IMR-90 (cell line): ENCODE data around the gene PIGU. TPM values are rescaled to one million over a fixed set of nuclear protein-coding genes. Genes with fewer than 3 reads are reported as not detected.

ENCODE experiments used
- ATAC-seq: fragments of 200-7000 bp; cut with Tn5 transposase; 2 replicates; pipeline ENCODE4 v1.9.1; 2020; ENCODE audit warnings: low read depth, mild to moderate bottlenecking, moderate library complexity
- BruUV-seq: library from RNA; stranded (reverse); fragments of 400-500 nt; replicated peaks from 2 replicates; lab custom pipeline; 2021; lab: Mats Ljungman, UMichigan
- CTCF ChIA-PET: fragments of 300-600 bp; formaldehyde crosslinking; extraction: SDS; loops from one replicate; lab custom pipeline; 2021; ENCODE audit warnings: antibody characterized with exemption; lab: Yijun Ruan, JAX
- POLR2A ChIA-PET: fragments of 300-600 bp; sonication (Branson Sonifier 250); formaldehyde crosslinking; loops from one replicate; lab custom pipeline; 2022; ENCODE audit warnings: antibody characterized with exemption; ENCODE audit not compliant: unreplicated experiment; lab: Charles Lee
- DNase-seq: peaks from one replicate; pipeline ENCODE4 v3.0.0; 2013
- H2AFZ ChIP-seq: replicated peaks from 2 replicates; pipeline ENCODE3; 2013; ENCODE audit warnings: low read length, mild to moderate bottlenecking; ENCODE audit not compliant: poor library complexity
- H2AK5ac ChIP-seq: 2 replicates; pipeline ENCODE4 v1.6.1; 2013; ENCODE audit warnings: low read depth, low read length, inconsistent platforms
- H2AK9ac ChIP-seq: replicated peaks from 2 replicates; pipeline ENCODE3; 2013; ENCODE audit warnings: mild to moderate bottlenecking, low read depth, low read length, moderate library complexity; ENCODE audit not compliant: poor library complexity
- H2BK120ac ChIP-seq: 2 replicates; pipeline ENCODE4 v1.6.1; 2013; ENCODE audit warnings: low read depth, low read length, inconsistent platforms
- H2BK15ac ChIP-seq: 3 replicates; pipeline ENCODE4 v1.6.1; 2013; ENCODE audit warnings: low read depth, low read length, inconsistent platforms
- H2BK20ac ChIP-seq: 2 replicates; pipeline ENCODE4 v1.6.1; 2013; ENCODE audit warnings: low read depth, mild to moderate bottlenecking, inconsistent platforms, low read length, moderate library complexity
- H2BK5ac ChIP-seq: 2 replicates; pipeline ENCODE4 v1.6.1; 2013; ENCODE audit warnings: mild to moderate bottlenecking, low read depth, low read length, inconsistent platforms; ENCODE audit not compliant: poor library complexity, severe bottlenecking
- H3K14ac ChIP-seq: replicated peaks from 2 replicates; pipeline ENCODE4 v1.6.1; 2013; ENCODE audit warnings: low read depth, low read length, inconsistent platforms
- H3K18ac ChIP-seq: 2 replicates; pipeline ENCODE4 v1.6.1; 2013; ENCODE audit warnings: low read depth, low read length, control low read depth
- H3K23ac ChIP-seq: 2 replicates; pipeline ENCODE4 v1.6.1; 2013; ENCODE audit warnings: low read depth, low read length, inconsistent platforms
- H3K27ac ChIP-seq: 2 replicates; pipeline ENCODE4 v1.5.1; 2013; ENCODE audit warnings: mild to moderate bottlenecking, control low read depth, low read length; ENCODE audit not compliant: insufficient read depth
- H3K27me3 ChIP-seq: 2 replicates; pipeline ENCODE4 v1.6.1; 2013; ENCODE audit warnings: low read length; ENCODE audit not compliant: control insufficient read depth, insufficient read depth
- H3K36me3 ChIP-seq: 2 replicates; pipeline ENCODE4 v1.6.1; 2013; ENCODE audit warnings: low read length, mixed read lengths; ENCODE audit not compliant: control insufficient read depth, insufficient read depth
- H3K4ac ChIP-seq: 2 replicates; pipeline ENCODE4 v1.6.1; 2013; ENCODE audit warnings: low read depth, low read length, inconsistent platforms
- H3K4me1 ChIP-seq: 2 replicates; pipeline ENCODE4 v1.6.1; 2013; ENCODE audit warnings: low read length, mixed read lengths; ENCODE audit not compliant: control insufficient read depth, insufficient read depth
- H3K4me2 ChIP-seq: 2 replicates; pipeline ENCODE4 v1.6.1; 2013; ENCODE audit warnings: low read depth, mild to moderate bottlenecking, control low read depth, low read length, moderate library complexity
- H3K4me3 ChIP-seq: 2 replicates; pipeline ENCODE4 v1.5.1; 2013; ENCODE audit warnings: low read depth, mild to moderate bottlenecking, control low read depth, low read length, moderate library complexity; ENCODE audit not compliant: insufficient read depth
- H3K56ac ChIP-seq: 2 replicates; pipeline ENCODE4 v1.6.1; 2013; ENCODE audit warnings: low read length, inconsistent platforms; ENCODE audit not compliant: insufficient read depth; ENCODE audit errors: extremely low read depth
- H3K79me1 ChIP-seq, 2 experiments: 2 replicates each; pipeline ENCODE4 v1.6.1; 2013; ENCODE audit warnings: low read length in 2 of 2, inconsistent platforms in 1 of 2, low read depth in 1 of 2
- H3K9ac ChIP-seq: 2 replicates; pipeline ENCODE4 v1.6.1; 2013; ENCODE audit warnings: low read depth, low read length, control low read depth
- H3K9me1 ChIP-seq: 2 replicates; pipeline ENCODE4 v1.6.1; 2013; ENCODE audit warnings: low read length, inconsistent platforms; ENCODE audit not compliant: insufficient read depth
- H3K9me3 ChIP-seq: 2 replicates; pipeline ENCODE4 v1.6.1; 2013; ENCODE audit warnings: low read length; ENCODE audit not compliant: control insufficient read depth, insufficient read depth
- H4K20me1 ChIP-seq: 2 replicates; pipeline ENCODE4 v1.6.1; 2013; ENCODE audit warnings: low read length, inconsistent platforms; ENCODE audit not compliant: insufficient read depth
- H4K5ac ChIP-seq: 2 replicates; pipeline ENCODE4 v1.6.1; 2013; ENCODE audit warnings: mild to moderate bottlenecking, low read depth, low read length, control low read depth
- H4K8ac ChIP-seq, 2 experiments: 2 replicates each; pipeline ENCODE4 v1.6.1; 2013; ENCODE audit warnings: low read depth in 2 of 2, low read length in 2 of 2, control low read depth in 1 of 2, inconsistent platforms in 1 of 2
- H4K91ac ChIP-seq: 2 replicates; pipeline ENCODE4 v1.6.1; 2013; ENCODE audit warnings: low read depth, low read length, inconsistent platforms; ENCODE audit not compliant: insufficient read depth
- BHLHE40 ChIP-seq: fragments of 150-350 bp; IDR thresholded peaks from 2 replicates; pipeline ENCODE4 v1.6.1; 2016; ENCODE audit warnings: mild to moderate bottlenecking, low read depth, low read length
- CEBPB ChIP-seq: IDR thresholded peaks from 2 replicates; pipeline ENCODE4 v1.6.1; 2012; ENCODE audit warnings: low read depth, low read length, improper control_type of control experiment
- CHD1 ChIP-seq: IDR thresholded peaks from 2 replicates; pipeline ENCODE4 v1.6.1; 2012; ENCODE audit warnings: low read depth, low read length, improper control_type of control experiment
- CTCF ChIP-seq: conservative IDR thresholded peaks from 2 replicates; pipeline ENCODE4 v1.5.1; 2012; ENCODE audit warnings: mild to moderate bottlenecking, low read depth, low read length, improper control_type of control experiment
- FOS ChIP-seq: fragments of 150-350 bp; IDR thresholded peaks from 2 replicates; pipeline ENCODE4 v1.6.1; 2016; ENCODE audit warnings: low read depth, low read length
- MAFK ChIP-seq: IDR thresholded peaks from 2 replicates; pipeline ENCODE4 v1.6.1; 2012; ENCODE audit warnings: low read depth, low read length, improper control_type of control experiment
- POLR2A ChIP-seq: IDR thresholded peaks from 2 replicates; pipeline ENCODE4 v1.6.1; 2012; ENCODE audit warnings: mild to moderate bottlenecking, low read depth, low read length
- RAD21 ChIP-seq: IDR thresholded peaks from 2 replicates; pipeline ENCODE4 v1.6.1; 2012; ENCODE audit warnings: low read length, improper control_type of control experiment
- RFX5 ChIP-seq: IDR thresholded peaks from 2 replicates; pipeline ENCODE4 v1.8.0; 2012; ENCODE audit warnings: low read depth, mild to moderate bottlenecking, low read length, moderate library complexity
- SMC3 ChIP-seq: fragments of 150-350 bp; IDR thresholded peaks from 2 replicates; pipeline ENCODE4 v1.6.1; 2016; ENCODE audit warnings: low read depth, mild to moderate bottlenecking, antibody characterized with exemption, low read length, moderate library complexity
- WGBS, 2 experiments: methylation state at CpG; one replicate each; pipeline versions ENCODE4 v1.1.5 to v1.1.7; 2013; ENCODE audit warnings: missing lambda C conversion rate in 2 of 2; ENCODE audit not compliant: insufficient read length in 1 of 2; ENCODE audit errors: extremely low coverage in 2 of 2; 5-methylcytosine and 5-hydroxymethylcytosine counted together
- dilution Hi-C: fragments of 300-500 bp; cut with HindIII; formaldehyde crosslinking; loops from one replicate; pipeline ENCODE4 v1.14.3; 2018; ENCODE audit warnings: low sequenced_read_pairs; ENCODE audit not compliant: unreplicated experiment
- in situ Hi-C: fragments of 300-500 bp; cut with MboI; formaldehyde crosslinking; loops from 3 replicates; pipeline ENCODE4 v1.14.3; 2019; ENCODE audit warnings: low sequenced_read_pairs, inconsistent platforms, mixed read lengths
- intact Hi-C: fragments of 100-400 bp; cut with micrococcal nuclease; formaldehyde crosslinking; loops from 2 replicates; pipeline ENCODE4 v1.10.0; 2022
- polyA plus RNA-seq, 3 experiments: library from polyadenylated mRNA; depleted of rRNA; stranded (reverse); fragments of >200 nt; gene quantifications; 2 replicates each; pipeline ENCODE4 v1.2.3, GENCODE V29; 2012; ENCODE audit warnings: low replicate concordance in 1 of 3
- total RNA-seq: library from RNA; depleted of rRNA; stranded (reverse); fragments of >200 nt; gene quantifications from 2 replicates; pipeline ENCODE4 v1.2.3, GENCODE V29; 2012

The PIGU gene
- total and polyA plus RNA-seq, 2 of the 4 experiments (the other 2 are of a cell fraction), result 11.1 to 31.1 TPM

- in situ Hi-C loops, result no loop called here
- Histone ChIP-seq H3K18ac (no peak overlapping the region), H3K27ac (no peak overlapping the region), H2BK5ac (no peak overlapping the region), H2BK20ac (no peak overlapping the region), H3K9ac (no peak overlapping the region), H2AK9ac (no peak overlapping the region), H2BK120ac (no peak overlapping the region), H4K91ac (no peak overlapping the region), H2AFZ (no peak overlapping the region), H4K20me1 (no peaks in the 10 kb centered on the region), H3K4me3 (no peak overlapping the region), H3K23ac (no peak overlapping the region), H2BK15ac (no peak overlapping the region), H3K27me3 (no peaks in the 10 kb centered on the region), H3K14ac (no peak overlapping the region), H3K56ac (no peak overlapping the region), H3K9me3 (no peaks in the 10 kb centered on the region), H3K4me2 (no peak overlapping the region), H4K5ac (no peak overlapping the region), H3K9me1 (0 out of 2 replicates have a peak, but pooled peaks cover 3% of the 10 kb centered on the region), H2AK5ac (no peak overlapping the region), H3K4ac (no peak overlapping the region), H3K79me1 (peaks cover 0 to 13% of the 10 kb centered on the region in 2 experiments; a peak in 2 of 4 replicates), H3K36me3 (peaks cover 3% of the 10 kb centered on the region; the same call in 1 of the 2 replicates), H4K8ac (no peak overlapping the region), H3K4me1 (peaks cover 2% of the 10 kb centered on the region; the same call in 1 of the 2 replicates)
- intact Hi-C loops, result no loop called here
- ATAC-seq (no peak), DNase-seq (no peak)
- BruUV-seq, result no TSS peak
- dilution Hi-C loops, result no loop called here
- CTCF ChIA-PET, result no interaction called here
- TF ChIP-seq BHLHE40 (no peak), MAFK (no peak), CTCF (no peak), SMC3 (no peak), RAD21 (no peak), CHD1 (no peak), RFX5 (no peak), CEBPB (no peak), POLR2A (no peak), FOS (no peak)
- no CpG with 5 or more reads among the region's 12 CpGs for WGBS, 2 experiments
- POLR2A ChIA-PET, result no interaction called here
Observed at GRCh38 chr20:34560141-34560523, 116.8 kb downstream of the PIGU start.
